ENCODE data around the gene FBH1. TPM values are rescaled to one million over a fixed set of nuclear protein-coding genes. Genes with fewer than 3 reads are reported as not detected.

Gene FBH1
- total RNA-seq, 6 experiments from 2014 or later: 30.8 to 38.6 (median 35.8) TPM

DNA sequence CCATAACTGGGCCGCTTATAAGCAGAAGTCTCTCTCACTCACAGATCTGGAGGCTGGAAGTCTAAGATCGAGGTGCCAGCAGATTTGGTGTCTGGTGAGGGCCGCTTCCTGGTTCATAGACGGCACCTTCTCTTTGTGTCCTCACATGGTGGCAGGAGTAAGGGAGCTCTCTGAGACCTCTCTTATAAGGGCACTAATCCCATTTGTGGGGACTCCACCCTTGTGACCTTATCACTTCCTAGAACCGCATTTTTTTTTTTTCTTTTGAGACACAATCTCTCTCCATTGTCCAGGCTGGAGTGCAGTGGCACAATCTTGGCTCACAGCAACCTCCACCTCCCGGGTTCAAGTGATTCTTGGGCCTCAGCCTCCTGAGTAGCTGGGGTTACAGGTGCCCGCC is 8.1 kb downstream of the FBH1 start:
- no peaks in the 10 kb centered on the region for H3K27me3 ChIP-seq
- intact Hi-C loops (cut with DNase I): no loop called here
- ATAC-seq (no peak), DNase-seq (no peak)
- WGBS (ENCODE audit: insufficient coverage, low coverage, low lambda C conversion rate, missing lambda C conversion rate): 100% methylated on average over 6 of the region's 7 CpGs
- H3K27ac ChIP-seq: no peak overlapping the region
- TF ChIP-seq, protein P1, sequence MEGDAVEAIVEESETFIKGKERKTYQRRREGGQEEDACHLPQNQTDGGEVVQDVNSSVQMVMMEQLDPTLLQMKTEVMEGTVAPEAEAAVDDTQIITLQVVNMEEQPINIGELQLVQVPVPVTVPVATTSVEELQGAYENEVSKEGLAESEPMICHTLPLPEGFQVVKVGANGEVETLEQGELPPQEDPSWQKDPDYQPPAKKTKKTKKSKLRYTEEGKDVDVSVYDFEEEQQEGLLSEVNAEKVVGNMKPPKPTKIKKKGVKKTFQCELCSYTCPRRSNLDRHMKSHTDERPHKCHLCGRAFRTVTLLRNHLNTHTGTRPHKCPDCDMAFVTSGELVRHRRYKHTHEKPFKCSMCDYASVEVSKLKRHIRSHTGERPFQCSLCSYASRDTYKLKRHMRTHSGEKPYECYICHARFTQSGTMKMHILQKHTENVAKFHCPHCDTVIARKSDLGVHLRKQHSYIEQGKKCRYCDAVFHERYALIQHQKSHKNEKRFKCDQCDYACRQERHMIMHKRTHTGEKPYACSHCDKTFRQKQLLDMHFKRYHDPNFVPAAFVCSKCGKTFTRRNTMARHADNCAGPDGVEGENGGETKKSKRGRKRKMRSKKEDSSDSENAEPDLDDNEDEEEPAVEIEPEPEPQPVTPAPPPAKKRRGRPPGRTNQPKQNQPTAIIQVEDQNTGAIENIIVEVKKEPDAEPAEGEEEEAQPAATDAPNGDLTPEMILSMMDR (IDR thresholded peaks at IDR 0.05): no peak
- TF ChIP-seq POLR2A (IDR thresholded peaks at IDR 0.05): no peak
- no peaks in the 10 kb centered on the region for H3K9me3 ChIP-seq
- peaks cover 0 to 25% (median 4%) of the 10 kb centered on the region in 4 donors for H3K36me3 ChIP-seq
- peaks cover 0 to 5% (median 0%) of the 10 kb centered on the region in 4 donors for H3K4me1 ChIP-seq
- H3K4me3 ChIP-seq: no peak overlapping the region

DNA sequence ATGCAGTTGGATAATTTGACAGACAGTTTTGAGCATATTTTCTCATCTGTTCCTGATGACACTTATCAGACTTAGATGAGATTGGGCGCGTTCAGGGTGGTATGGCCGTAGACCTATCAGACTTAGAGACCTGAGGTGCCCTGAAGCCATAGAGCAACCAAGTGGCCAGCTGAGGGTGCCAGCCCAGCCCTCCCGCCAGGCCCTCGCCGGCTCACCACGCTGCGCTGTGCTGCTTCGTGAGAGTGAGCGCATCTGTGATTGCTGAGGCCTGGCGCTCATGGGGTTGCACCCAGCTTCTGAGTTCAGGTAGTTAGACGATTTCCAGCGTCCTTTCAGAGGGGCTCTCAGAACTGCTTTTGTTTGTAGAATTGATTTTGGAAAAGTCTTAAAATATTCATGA is 10.2 kb downstream of the FBH1 start:
- TF ChIP-seq POLR2A (IDR thresholded peaks at IDR 0.05): no peak
- TF ChIP-seq, protein P1 (IDR thresholded peaks at IDR 0.05): no peak
- H3K4me1 ChIP-seq: peaks cover 0 to 5% (median 0%) of the 10 kb centered on the region in 4 donors
- intact Hi-C loops (cut with DNase I): no loop called here
- 96% methylated on average over 9 of the region's 13 CpGs for WGBS (ENCODE audit: insufficient coverage, low coverage, low lambda C conversion rate, missing lambda C conversion rate)
- no peak overlapping the region for H3K27ac ChIP-seq
- DNase-seq (no peak), ATAC-seq (no peak)
- peaks cover 0 to 11% (median 0%) of the 10 kb centered on the region in 4 donors for H3K36me3 ChIP-seq
- H3K27me3 ChIP-seq: no peaks in the 10 kb centered on the region
- no peak overlapping the region for H3K4me3 ChIP-seq
- H3K9me3 ChIP-seq: no peaks in the 10 kb centered on the region

DNA sequence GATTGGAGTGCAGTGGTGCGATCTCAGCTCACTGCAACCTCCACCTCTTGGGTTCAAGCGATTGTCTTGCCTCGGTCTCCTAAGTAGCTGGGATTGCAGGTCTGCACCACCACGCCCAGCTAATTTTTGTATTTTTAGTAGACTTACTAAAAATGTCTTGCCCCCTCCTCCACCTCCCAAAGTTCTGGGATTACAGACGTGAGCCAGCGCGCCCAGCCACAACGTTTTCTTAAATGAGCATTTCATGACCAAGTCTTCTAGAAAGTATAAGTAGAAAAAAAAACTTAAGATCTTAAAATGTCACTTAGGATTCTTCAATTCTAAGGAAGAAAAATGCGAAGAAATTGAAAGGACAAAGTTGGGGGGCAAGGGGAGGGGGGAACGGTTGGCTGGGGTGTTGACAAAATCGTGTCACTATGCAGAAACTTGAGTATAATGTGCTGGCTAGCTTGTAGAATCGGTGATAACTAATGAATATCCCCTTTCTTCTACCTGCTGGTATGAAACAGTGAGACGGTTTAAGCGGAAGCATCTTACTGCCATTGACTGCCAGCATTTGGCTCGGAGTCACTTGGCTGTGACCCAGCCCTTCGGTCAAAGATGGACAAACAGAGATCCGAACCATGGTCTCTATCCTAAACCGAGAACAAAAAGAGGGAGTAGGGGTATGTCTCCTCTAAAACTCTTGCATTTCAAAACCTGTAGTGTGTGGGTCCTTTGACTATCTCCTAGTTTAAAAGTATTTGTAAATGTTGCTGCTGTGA is 12.7 kb downstream of the FBH1 start:
- Histone ChIP-seq H3K27me3 (no peaks in the 10 kb centered on the region), H3K36me3 (no peaks in the 10 kb centered on the region), H3K9me3 (no peaks in the 10 kb centered on the region), H3K4me1 (peaks cover 0 to 5% (median 0%) of the 10 kb centered on the region in 4 donors), H3K4me3 (no peak overlapping the region), H3K27ac (no peak overlapping the region)
- intact Hi-C loops (cut with DNase I): no loop called here
- peak; percentile 75 to 90 (median 88) for ATAC-seq
- 64% methylated on average over 18 of the region's 18 CpGs for WGBS (ENCODE audit: insufficient coverage, low coverage, low lambda C conversion rate, missing lambda C conversion rate)
- TF ChIP-seq POLR2A (IDR thresholded peaks at IDR 0.05): no peak
- TF ChIP-seq, protein P1 (IDR thresholded peaks at IDR 0.05): no peak
- DNase-seq: peak; percentile 65 to 75 (median 70)

DNA sequence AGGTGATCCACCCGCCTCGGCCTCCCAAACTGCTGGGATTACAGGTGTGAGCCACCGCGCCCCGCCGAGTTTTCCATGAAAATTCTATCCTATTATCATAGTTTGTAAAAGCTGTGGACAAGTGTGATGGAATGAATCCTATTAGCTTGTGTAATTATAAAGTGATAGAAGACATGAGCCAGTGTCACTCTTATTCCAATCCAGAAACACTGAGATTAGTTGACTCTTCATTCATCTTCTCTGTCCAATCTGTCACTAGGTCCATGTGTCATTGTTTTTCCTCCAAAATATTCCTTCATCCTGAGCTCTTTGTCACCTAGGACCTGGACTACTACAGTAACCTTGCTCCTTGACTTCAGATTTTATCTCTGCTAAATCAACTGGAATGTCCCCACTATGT is 13.5 kb downstream of the FBH1 start:
- Histone ChIP-seq H3K9me3 (no peaks in the 10 kb centered on the region), H3K27me3 (no peaks in the 10 kb centered on the region), H3K4me1 (peaks cover 0 to 5% (median 0%) of the 10 kb centered on the region in 4 donors), H3K27ac (no peak overlapping the region), H3K4me3 (no peak overlapping the region), H3K36me3 (peaks cover 0 to under 1% (median 0%) of the 10 kb centered on the region in 4 donors)
- WGBS (ENCODE audit: insufficient coverage, low coverage, low lambda C conversion rate, missing lambda C conversion rate): 100% methylated on average over 2 of the region's 6 CpGs
- ATAC-seq (no peak), DNase-seq (no peak)
- TF ChIP-seq, protein P1 (IDR thresholded peaks at IDR 0.05): no peak
- no peak for TF ChIP-seq POLR2A (IDR thresholded peaks at IDR 0.05)
- intact Hi-C loops (cut with DNase I): no loop called here

All from right lobe of liver (tissue), 6 donors.